ENCODE data around the gene OR4Q2.

GRCh38 chr14:19993438-19993837, 8.5 kb upstream of the OR4Q2 start:
- TF ChIP-seq CTCF (IDR thresholded peaks at IDR 0.05; ENCODE audit: low read depth, low read length, poor library complexity, severe bottlenecking) = no peak
- no peak for TF ChIP-seq EZH2phosphoT487 (IDR thresholded peaks at IDR 0.05; ENCODE audit: borderline replicate concordance, low read length)
